Calu3 (cell line): ENCODE results near the gene COMMD1. TPM values are rescaled to one million over a fixed set of nuclear protein-coding genes. Genes with fewer than 3 reads are reported as not detected.

Experiments
- BruUV-seq: library from RNA; stranded (reverse); fragments of 400-500 nt; replicated peaks from 2 replicates; lab custom pipeline; 2021; lab: Mats Ljungman, UMichigan
- CTCF ChIA-PET: fragments of 300-600 bp; sonication (Branson Sonifier 250); formaldehyde crosslinking; loops from one replicate; lab custom pipeline; 2022; ENCODE audit warnings: antibody characterized with exemption; lab: Charles Lee
- DNase-seq: peaks from one replicate; pipeline ENCODE4 v3.0.0; 2022
- H3K27ac Mint-ChIP-seq: one replicate; pipeline ENCODE4 v1.8.0; 2022; ENCODE audit warnings: mixed read lengths; ENCODE audit not compliant: unreplicated experiment
- H3K27me3 Mint-ChIP-seq: one replicate; pipeline ENCODE4 v1.8.0; 2022; ENCODE audit warnings: mixed read lengths; ENCODE audit not compliant: unreplicated experiment
- H3K36me3 Mint-ChIP-seq: one replicate; pipeline ENCODE4 v1.8.0; 2022; ENCODE audit warnings: mild to moderate bottlenecking, moderate library complexity, mixed read lengths; ENCODE audit not compliant: insufficient read depth, unreplicated experiment
- H3K4me1 Mint-ChIP-seq: one replicate; pipeline ENCODE4 v1.8.0; 2022; ENCODE audit warnings: mild to moderate bottlenecking, low read depth, mixed read lengths; ENCODE audit not compliant: unreplicated experiment
- H3K4me3 Mint-ChIP-seq: one replicate; pipeline ENCODE4 v1.8.0; 2022; ENCODE audit warnings: mild to moderate bottlenecking, low read depth, moderate library complexity, mixed read lengths; ENCODE audit not compliant: unreplicated experiment
- H3K9me3 Mint-ChIP-seq: one replicate; pipeline ENCODE4 v1.8.0; 2022; ENCODE audit warnings: low read depth, mixed read lengths; ENCODE audit not compliant: unreplicated experiment
- intact Hi-C: fragments of 100-400 bp; cut with micrococcal nuclease; formaldehyde crosslinking; loops from one replicate; pipeline ENCODE4 v1.10.0; 2022; ENCODE audit not compliant: unreplicated experiment
- total RNA-seq: library from RNA; stranded (reverse); gene quantifications from 2 replicates; pipeline ENCODE4 v1.2.3, GENCODE V29; 2022
- TF ChIP-seq, protein P1 (sequence below): fragments of 200-600 bp; IDR thresholded peaks from one replicate; pipeline ENCODE4 v1.8.0; 2022; ENCODE audit warnings: antibody characterized with exemption; ENCODE audit not compliant: unreplicated experiment

The COMMD1 gene
- total RNA-seq, 1 experiment from 2014 or later, result 19.4 TPM

DNA sequence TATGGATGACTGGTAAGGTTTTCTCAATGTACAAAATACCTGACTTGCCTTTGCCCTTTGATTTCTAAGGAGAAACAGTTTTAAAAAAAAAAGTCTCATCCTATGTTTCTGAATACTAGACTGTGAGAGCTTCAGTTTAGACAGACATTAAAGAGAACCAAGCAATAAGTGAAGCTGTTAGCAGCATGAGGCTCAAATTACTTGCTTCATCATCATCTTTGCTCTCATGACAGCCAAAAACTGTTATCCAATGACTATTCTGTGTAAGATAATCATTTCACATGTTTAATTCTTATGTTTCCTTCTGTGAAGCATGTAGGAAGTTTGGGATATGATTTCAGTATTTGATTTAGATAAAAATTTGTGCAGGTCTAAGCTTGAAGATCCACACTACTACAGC is 129.2 kb downstream of the COMMD1 start:
- Mint-ChIP-seq H3K27me3 (no peaks in the 10 kb centered on the region), H3K36me3 (no peaks in the 10 kb centered on the region), H3K4me3 (no peak overlapping the region), H3K4me1 (no peaks in the 10 kb centered on the region), H3K27ac (no peak overlapping the region), H3K9me3 (no peaks in the 10 kb centered on the region)
- BruUV-seq, result no TSS peak
- intact Hi-C loops, result no loop called here
- CTCF ChIA-PET, result no interaction called here
- TF ChIP-seq, protein P1, sequence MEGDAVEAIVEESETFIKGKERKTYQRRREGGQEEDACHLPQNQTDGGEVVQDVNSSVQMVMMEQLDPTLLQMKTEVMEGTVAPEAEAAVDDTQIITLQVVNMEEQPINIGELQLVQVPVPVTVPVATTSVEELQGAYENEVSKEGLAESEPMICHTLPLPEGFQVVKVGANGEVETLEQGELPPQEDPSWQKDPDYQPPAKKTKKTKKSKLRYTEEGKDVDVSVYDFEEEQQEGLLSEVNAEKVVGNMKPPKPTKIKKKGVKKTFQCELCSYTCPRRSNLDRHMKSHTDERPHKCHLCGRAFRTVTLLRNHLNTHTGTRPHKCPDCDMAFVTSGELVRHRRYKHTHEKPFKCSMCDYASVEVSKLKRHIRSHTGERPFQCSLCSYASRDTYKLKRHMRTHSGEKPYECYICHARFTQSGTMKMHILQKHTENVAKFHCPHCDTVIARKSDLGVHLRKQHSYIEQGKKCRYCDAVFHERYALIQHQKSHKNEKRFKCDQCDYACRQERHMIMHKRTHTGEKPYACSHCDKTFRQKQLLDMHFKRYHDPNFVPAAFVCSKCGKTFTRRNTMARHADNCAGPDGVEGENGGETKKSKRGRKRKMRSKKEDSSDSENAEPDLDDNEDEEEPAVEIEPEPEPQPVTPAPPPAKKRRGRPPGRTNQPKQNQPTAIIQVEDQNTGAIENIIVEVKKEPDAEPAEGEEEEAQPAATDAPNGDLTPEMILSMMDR, result no peak
- DNase-seq, result no peak

DNA sequence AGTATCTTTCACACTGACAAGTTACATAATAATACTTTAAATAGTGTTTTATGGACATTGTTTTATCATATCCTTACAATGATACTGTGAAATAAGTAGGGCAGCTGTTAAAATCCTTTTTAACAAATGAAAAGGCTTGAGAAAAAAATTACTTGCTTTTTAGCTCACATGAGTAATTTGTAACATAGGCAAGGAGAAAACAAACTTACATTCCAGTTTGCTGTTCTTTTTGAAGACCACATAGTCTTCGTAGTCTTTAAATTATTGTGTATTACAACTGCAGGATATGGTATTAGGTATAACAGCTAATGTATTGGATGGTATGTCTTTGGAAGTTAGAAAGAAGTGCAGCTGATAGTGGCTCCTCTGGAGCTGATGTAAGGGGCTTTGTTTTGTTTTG is 130.8 kb downstream of the COMMD1 start:
- TF ChIP-seq, protein P1, result no peak
- no peaks in the 10 kb centered on the region for H3K4me1 Mint-ChIP-seq
- DNase-seq, result no peak
- no peaks in the 10 kb centered on the region for H3K36me3 Mint-ChIP-seq
- intact Hi-C loops, result no loop called here
- no peaks in the 10 kb centered on the region for H3K9me3 Mint-ChIP-seq
- CTCF ChIA-PET, result no interaction called here
- no peak overlapping the region for H3K4me3 Mint-ChIP-seq
- no TSS peak for BruUV-seq
- H3K27me3 Mint-ChIP-seq, result no peaks in the 10 kb centered on the region
- no peak overlapping the region for H3K27ac Mint-ChIP-seq

DNA sequence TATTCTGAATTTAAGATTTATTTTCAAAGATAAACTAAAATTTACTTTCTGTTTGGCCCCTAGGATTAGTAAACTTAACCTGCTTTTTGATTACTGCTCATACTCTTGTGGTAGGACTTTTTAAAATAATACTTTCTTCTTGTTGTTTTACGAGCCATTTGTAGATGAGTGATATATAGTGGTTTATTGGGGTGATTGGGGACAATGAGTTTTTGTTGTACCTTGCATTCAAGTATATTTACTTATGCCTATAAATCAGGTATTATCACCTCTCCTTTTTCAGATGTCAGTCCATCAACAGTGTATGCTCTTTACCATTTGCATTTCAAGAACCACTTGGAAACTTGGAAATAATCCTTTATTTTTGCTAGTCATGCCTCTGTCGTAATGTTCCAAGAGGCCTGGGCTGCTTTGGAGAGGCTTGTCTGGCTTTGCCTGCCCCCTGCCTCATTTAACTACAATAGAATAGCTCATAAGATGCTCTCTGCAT is 131.3 kb downstream of the COMMD1 start:
- TF ChIP-seq, protein P1, result no peak
- DNase-seq, result no peak
- no peak overlapping the region for H3K4me3 Mint-ChIP-seq
- CTCF ChIA-PET, result no interaction called here
- no peaks in the 10 kb centered on the region for H3K27me3 Mint-ChIP-seq
- no TSS peak for BruUV-seq
- H3K27ac Mint-ChIP-seq, result no peak overlapping the region
- H3K4me1 Mint-ChIP-seq, result no peaks in the 10 kb centered on the region
- no peaks in the 10 kb centered on the region for H3K36me3 Mint-ChIP-seq
- H3K9me3 Mint-ChIP-seq, result no peaks in the 10 kb centered on the region
- intact Hi-C loops, result no loop called here

DNA sequence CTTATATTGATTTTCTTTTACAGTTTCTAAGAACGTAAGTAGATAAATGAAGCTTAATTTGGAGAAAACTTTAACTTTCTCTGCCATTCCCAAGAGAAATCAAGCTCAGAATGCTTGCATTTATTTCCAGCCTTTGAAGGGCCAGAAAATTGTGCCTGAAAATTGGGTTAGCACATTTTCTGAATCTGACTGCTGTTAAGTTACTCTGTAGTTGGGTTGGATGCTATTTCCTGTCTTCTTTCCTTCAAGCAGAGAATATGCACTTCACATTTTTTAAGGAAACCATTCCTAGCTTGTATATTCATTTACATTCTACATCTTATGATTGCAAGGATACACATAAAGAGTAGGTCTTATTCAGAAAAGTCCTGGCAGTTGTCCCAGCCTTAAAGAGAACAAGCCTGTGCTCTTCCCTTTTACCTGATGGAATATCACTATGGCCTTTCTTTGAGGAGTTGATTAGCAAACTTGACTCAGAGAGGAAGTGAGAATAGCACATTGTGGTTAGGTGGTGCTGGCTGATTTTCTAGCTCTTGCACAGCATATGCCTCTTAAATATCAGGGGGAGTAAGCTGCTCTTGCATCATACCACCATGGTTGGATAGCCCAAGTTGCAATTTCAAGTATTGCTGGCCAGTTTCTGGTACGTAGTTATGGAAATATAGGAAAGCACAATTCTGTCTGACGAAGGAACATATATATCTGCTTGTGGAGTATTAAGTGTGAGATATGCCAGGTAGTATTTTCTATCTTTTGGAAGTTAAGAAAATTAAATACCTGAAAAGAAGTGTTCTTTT is 133.7 kb downstream of the COMMD1 start:
- TF ChIP-seq, protein P1, result no peak
- no peak overlapping the region for H3K4me3 Mint-ChIP-seq
- H3K36me3 Mint-ChIP-seq, result no peaks in the 10 kb centered on the region
- DNase-seq, result no peak
- no peaks in the 10 kb centered on the region for H3K9me3 Mint-ChIP-seq
- CTCF ChIA-PET, result no interaction called here
- intact Hi-C loops, result no loop called here
- H3K4me1 Mint-ChIP-seq, result no peaks in the 10 kb centered on the region
- H3K27ac Mint-ChIP-seq, result no peak overlapping the region
- BruUV-seq, result no TSS peak
- H3K27me3 Mint-ChIP-seq, result no peaks in the 10 kb centered on the region
